ENCODE results near the gene CENPC. TPM values are rescaled to one million over a fixed set of nuclear protein-coding genes. Genes with fewer than 3 reads are reported as not detected.
A peak's percentile ranks its signal among the peaks of the same experiment; 100 is the strongest.
"Not testable (repeated sequence)": the region's sequence is repeated elsewhere in the genome, so short reads cannot be mapped to it uniquely, and the experiment has no call there.

The CENPC gene
- total RNA-seq, 1 experiment from 2014 or later, result 9.7 TPM

DNA sequence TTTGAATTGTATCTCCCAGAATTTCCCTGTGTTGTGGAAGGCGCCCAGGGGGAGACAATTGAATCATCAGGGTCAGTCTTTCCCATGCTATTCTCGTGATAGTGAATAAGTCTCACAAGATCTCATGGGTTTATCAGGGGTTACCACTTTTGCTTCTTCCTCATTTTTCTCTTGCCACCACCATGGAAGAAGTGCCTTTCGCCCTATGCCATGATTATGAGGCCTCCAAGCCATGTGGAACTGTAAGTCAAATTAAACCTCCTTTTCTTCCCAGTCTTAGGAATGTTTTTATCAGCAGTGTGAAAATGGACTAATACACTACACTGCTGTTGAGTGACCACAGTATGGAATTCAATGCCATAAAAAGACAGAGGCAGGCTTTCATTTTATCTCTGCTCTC is 12.2 kb downstream of the CENPC start:
- DNase-seq, result no peak
- no peaks in the 10 kb centered on the region for H3K27me3 ChIP-seq (ENCODE audit: control insufficient read depth, insufficient read depth, low read length)
- H3K4me3 ChIP-seq (ENCODE audit: insufficient read depth, low read depth, low read length), result no peak overlapping the region
- peaks cover 2% of the 10 kb centered on the region; the same call in 1 of the 2 replicates for H3K36me3 ChIP-seq (replicated peaks; ENCODE audit: control insufficient read depth, insufficient read depth, low read length)

DNA sequence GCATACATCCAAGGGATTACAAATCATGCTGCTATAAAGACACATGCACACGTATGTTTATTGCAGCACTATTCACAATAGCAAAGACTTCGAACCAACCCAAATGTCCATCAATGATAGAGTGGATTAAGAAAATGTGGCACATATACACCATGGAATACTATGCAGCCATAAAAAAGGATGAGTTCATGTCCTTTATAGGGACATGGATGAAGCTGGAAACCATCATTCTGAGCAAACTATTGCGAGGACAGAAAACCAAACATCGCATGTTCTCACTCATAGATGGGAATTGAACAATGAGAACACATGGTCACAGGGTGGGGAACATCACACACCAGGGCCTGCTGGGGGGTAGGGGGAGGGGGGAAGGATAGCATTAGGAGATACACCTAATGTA is 12.9 kb downstream of the CENPC start:
- not testable (repeated sequence) for H3K36me3 ChIP-seq (replicated peaks; ENCODE audit: control insufficient read depth, insufficient read depth, low read length); H3K27me3 ChIP-seq (ENCODE audit: control insufficient read depth, insufficient read depth, low read length); DNase-seq; H3K4me3 ChIP-seq (ENCODE audit: insufficient read depth, low read depth, low read length)

DNA sequence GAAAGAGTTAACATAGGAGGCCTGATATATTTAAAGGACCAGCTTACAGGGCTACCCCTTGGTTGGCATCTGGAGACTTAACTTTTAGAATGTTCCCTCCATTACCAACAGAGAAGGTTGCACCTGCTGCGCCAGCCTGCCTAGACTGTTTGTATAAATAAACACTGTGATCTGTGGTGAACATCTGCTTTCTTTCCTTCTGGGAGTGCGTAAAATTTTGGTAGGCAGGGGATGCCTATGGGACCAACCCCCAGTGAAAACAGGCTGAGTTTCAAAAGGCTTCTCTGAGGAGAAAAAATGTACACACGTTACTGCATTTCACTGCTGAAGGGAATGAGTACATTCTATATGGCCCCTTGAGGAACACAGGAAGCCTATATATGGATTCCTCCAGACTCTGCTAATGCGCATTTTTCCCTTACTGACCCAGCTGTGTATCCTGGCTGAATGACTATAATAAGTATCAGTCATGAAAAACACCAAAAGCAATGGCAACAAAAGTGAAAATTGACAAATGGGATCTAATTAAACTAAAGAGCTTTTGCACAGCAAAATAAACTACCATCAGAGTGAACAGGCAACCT is 13.8 kb downstream of the CENPC start:
- H3K27me3 ChIP-seq (ENCODE audit: control insufficient read depth, insufficient read depth, low read length), result no peaks in the 10 kb centered on the region
- H3K36me3 ChIP-seq (replicated peaks; ENCODE audit: control insufficient read depth, insufficient read depth, low read length), result no peaks in the 10 kb centered on the region
- H3K4me3 ChIP-seq (ENCODE audit: insufficient read depth, low read depth, low read length), result no peak overlapping the region
- DNase-seq, result no peak

DNA sequence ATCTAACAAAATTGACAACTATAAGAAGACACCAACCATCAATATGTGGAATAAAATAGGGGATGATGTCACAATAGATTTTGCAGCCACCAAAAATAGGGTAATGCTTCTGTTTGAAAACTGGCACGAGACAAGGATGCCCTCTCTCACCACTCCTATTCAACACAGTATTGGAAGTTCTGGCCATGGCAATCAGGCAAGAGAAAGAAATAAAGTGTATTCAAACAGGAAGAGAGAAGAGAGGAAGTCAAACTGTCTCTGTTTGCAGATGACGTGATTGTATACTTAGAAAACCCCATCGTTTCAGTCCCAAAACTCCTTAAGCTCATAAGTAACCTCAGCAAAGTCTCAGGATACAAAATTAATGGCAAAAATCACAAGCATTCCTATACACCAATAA is 21.2 kb downstream of the CENPC start:
- H3K4me3 ChIP-seq (ENCODE audit: insufficient read depth, low read depth, low read length); DNase-seq; H3K27me3 ChIP-seq (ENCODE audit: control insufficient read depth, insufficient read depth, low read length); H3K36me3 ChIP-seq (replicated peaks; ENCODE audit: control insufficient read depth, insufficient read depth, low read length): not testable (repeated sequence)

DNA sequence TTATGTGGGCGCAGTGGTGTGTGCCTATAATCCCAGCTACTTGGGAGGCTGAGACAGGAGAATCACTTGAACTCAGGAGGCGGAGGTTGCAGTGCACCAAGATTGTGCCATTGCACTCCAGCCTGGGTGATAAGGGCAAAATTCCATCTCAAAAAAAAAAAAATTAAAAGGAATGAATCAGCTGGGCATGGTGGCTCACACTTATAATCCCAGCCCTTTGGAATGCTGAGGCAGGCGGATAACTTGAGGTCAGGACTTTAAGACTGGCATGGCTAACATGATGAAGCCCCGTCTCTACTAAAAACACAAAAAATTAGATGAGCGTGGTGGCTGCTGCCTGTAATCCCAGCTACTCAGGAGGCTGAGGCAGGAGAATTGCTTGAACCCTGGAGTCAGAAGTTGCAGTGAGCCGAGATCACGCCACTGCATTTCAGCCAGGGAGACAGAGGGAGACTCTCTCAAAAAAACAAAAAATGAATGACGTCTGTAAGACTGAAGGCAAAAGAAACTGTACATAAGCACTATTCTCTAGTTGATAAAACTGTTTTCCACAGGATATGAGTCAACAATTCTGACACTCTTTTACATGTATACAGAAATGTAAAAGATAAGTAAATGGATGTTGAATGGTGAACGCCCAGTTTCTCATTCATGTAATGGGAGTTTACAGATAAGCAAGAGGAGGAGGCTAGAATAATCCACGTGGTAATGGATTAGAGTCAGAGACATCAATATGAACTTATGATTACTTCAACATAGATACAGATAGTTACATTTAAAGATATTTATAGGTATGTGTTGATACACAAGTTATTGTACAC is 22.2 kb downstream of the CENPC start:
- no peaks in the 10 kb centered on the region for H3K36me3 ChIP-seq (replicated peaks; ENCODE audit: control insufficient read depth, insufficient read depth, low read length)
- no peaks in the 10 kb centered on the region for H3K27me3 ChIP-seq (ENCODE audit: control insufficient read depth, insufficient read depth, low read length)
- no peak for DNase-seq
- no peak overlapping the region for H3K4me3 ChIP-seq (ENCODE audit: insufficient read depth, low read depth, low read length)

DNA sequence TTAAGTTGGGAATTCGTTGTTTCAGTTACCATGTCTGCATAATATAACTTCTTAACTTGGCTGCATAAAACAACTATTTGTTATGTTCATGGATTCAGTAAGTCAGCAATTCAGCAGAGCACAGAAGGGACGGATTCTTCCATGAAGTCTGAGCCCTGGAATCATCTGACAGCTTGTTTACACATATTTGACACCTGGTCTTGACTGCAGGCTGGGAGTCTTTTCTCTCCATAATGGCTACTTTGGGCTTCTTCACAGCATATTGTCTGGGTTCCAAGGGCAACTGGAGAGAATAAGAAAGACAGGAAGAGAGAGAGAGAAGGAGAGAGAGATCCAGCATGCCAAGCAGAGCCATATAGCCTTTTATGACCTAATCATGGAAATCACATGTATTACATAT is 23.1 kb downstream of the CENPC start:
- DNase-seq, result no peak
- no peaks in the 10 kb centered on the region for H3K27me3 ChIP-seq (ENCODE audit: control insufficient read depth, insufficient read depth, low read length)
- no peaks in the 10 kb centered on the region for H3K36me3 ChIP-seq (replicated peaks; ENCODE audit: control insufficient read depth, insufficient read depth, low read length)
- H3K4me3 ChIP-seq (ENCODE audit: insufficient read depth, low read depth, low read length), result no peak overlapping the region

DNA sequence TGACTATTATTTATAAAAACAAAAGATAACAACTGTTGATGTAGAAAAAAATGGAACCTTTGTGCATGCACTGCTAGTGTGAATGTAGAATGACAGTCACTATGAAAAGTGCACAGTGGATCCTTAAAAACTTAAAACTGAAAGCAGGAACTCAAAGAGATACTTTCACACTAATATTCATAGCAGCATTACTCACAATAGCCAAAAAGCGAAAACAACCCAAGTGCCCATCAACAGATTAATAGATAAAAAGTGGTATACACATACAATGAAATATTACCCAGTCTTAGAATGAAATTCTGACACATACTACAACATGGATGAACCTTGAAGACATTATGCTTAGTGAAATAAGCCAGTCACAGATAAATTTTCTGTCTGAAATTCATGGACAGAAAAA is 23.8 kb downstream of the CENPC start:
- DNase-seq, result no peak
- Histone ChIP-seq H3K36me3 (replicated peaks; ENCODE audit: control insufficient read depth, insufficient read depth, low read length) (no peaks in the 10 kb centered on the region), H3K27me3 (ENCODE audit: control insufficient read depth, insufficient read depth, low read length) (no peaks in the 10 kb centered on the region), H3K4me3 (ENCODE audit: insufficient read depth, low read depth, low read length) (no peak overlapping the region)

DNA sequence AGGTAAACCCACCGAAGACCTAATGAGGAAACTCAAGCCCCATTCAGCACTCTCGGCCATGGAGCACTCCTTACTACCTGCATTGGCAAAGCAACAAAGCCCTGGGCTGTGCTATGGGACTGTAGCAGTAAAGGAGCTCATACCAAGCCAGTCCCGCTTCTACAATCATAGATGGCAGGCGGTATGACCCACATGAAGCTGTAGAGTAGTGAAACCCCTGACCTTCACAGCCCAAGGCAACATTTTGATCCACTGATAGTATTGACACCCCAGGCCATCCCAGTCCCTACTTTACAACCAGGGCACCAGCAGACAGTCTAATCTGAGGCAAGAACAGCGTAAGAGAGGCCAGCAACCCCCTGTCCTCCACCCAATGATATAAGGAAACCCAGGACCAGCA is 25.2 kb downstream of the CENPC start:
- no peak overlapping the region for H3K4me3 ChIP-seq (ENCODE audit: insufficient read depth, low read depth, low read length)
- H3K27me3 ChIP-seq (ENCODE audit: control insufficient read depth, insufficient read depth, low read length), result no peaks in the 10 kb centered on the region
- no peaks in the 10 kb centered on the region for H3K36me3 ChIP-seq (replicated peaks; ENCODE audit: control insufficient read depth, insufficient read depth, low read length)
- no peak for DNase-seq

DNA sequence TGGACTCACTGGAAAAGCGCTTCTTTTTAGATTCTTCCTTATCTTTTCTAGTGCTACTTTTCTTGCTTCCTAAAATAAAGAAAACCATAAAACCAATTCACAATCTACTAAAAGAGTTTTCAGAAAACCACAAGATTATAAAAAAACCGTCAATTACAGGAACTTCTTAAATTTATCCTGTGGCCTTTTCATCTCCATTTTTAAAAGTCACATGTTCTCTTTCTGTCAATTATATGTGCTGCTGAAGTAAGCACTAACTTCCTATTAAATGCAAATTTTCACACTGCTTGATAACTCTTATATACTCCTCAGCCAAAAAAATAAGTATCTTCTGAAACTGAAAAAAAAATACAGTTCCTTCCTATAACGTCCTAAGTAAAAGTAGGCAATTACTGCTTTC is 32.8 kb downstream of the CENPC start:
- Histone ChIP-seq H3K27me3 (ENCODE audit: control insufficient read depth, insufficient read depth, low read length) (no peaks in the 10 kb centered on the region), H3K36me3 (replicated peaks; ENCODE audit: control insufficient read depth, insufficient read depth, low read length) (peaks cover 9% of the 10 kb centered on the region; the same call in 1 of the 2 replicates), H3K4me3 (ENCODE audit: insufficient read depth, low read depth, low read length) (no peak overlapping the region)
- DNase-seq, result no peak

DNA sequence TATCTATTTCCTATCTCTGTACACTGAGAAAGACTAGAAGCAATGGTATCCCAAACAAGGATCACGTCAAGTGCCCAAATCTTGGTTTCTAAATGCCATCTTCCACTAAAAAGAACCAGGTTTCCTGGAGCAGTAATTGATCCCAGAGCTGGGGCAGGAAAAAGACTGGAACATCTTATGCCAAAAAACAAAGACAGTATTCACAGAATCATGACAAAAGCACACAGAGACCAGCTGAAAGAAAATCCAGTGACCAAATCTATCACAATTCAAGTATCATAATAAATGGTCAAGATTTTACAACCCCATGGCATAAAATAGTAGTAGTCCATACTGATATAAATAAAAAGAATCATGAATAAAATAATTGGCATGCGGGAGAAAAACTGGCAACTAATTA is 44.9 kb downstream of the CENPC start:
- no peak for DNase-seq
- H3K4me3 ChIP-seq (ENCODE audit: insufficient read depth, low read depth, low read length), result no peak overlapping the region
- peaks cover 1% of the 10 kb centered on the region; the same call in 1 of the 2 replicates for H3K36me3 ChIP-seq (replicated peaks; ENCODE audit: control insufficient read depth, insufficient read depth, low read length)
- no peaks in the 10 kb centered on the region for H3K27me3 ChIP-seq (ENCODE audit: control insufficient read depth, insufficient read depth, low read length)

DNA sequence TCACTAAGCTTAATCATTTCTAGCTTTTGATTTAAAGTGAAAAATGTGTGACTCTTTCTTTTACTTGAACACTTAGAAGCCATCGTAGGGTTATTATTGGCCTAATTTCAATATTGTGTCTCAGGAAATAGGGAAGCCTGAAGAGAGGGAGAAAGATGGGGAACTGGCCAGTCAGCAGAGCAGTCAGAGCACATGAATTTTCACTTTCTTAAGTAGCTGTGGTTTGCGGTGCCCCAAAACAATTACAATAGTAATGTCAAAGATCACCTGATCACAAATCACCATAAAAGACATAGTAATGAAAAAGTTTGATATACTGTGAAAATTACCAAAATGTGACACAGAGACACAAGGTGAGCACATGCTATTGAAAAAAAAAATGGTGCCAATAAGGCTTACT is 45.5 kb downstream of the CENPC start:
- Histone ChIP-seq H3K27me3 (ENCODE audit: control insufficient read depth, insufficient read depth, low read length) (no peaks in the 10 kb centered on the region), H3K36me3 (replicated peaks; ENCODE audit: control insufficient read depth, insufficient read depth, low read length) (peaks cover 1% of the 10 kb centered on the region; the same call in 1 of the 2 replicates), H3K4me3 (ENCODE audit: insufficient read depth, low read depth, low read length) (no peak overlapping the region)
- no peak for DNase-seq

DNA sequence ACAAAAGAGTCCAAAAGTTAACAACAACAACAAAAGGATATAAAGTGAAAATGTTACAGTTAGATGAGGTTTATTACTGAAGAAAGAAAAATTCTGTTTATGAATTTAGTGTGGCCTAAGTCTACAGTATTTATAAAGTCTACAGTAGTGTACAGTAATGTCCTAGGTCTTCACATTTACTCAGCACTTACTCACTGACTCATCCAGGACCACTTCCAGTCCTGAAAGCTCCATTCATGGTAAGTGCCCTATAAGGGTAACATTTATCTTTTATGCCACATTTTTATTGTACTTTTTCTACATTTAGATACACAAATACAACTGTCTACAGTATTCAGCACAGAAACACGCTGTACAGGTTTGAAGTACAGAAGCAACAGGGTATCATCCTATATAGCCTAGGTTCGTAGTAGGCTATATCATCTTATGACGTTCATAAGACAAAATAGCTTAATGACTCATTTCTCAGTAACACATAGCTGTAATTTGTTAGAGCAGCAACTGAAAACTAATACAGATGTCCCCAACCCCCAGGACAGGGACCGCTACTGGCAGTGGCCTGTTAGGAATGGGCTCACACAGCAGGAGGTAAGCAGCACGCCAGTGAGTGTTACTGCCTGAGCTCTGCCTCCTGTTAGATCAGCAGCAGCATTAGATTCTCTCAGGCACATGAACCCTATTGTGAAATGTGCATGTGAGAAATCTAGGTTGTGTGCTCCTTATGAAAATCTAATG is 61.3 kb downstream of the CENPC start:
- H3K4me3 ChIP-seq (ENCODE audit: insufficient read depth, low read depth, low read length), result no peak overlapping the region
- peak; percentile 3 for DNase-seq
- H3K27me3 ChIP-seq (ENCODE audit: control insufficient read depth, insufficient read depth, low read length), result no peaks in the 10 kb centered on the region
- H3K36me3 ChIP-seq (replicated peaks; ENCODE audit: control insufficient read depth, insufficient read depth, low read length), result no peaks in the 10 kb centered on the region

DNA sequence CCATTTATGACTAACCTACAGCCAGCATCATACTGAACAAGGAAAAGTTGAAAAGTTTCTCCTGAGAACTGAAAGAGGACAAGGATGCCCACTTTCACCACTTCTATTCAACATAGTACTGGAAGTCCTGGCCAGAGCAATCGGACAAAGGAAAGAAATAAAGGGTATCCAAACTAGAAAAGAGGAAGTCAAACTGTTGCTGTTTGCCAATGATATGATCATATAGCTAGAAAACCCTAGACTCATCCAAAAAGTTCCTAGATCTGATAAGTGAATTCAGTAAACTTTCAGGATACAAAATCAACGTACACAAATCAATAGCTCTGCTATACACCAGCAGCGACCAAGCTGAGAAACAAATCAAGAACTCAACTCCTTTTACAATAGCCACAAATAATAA is 64.5 kb downstream of the CENPC start:
- H3K27me3 ChIP-seq (ENCODE audit: control insufficient read depth, insufficient read depth, low read length), result no peaks in the 10 kb centered on the region
- no peaks in the 10 kb centered on the region; the same call in 1 of the 2 replicates for H3K36me3 ChIP-seq (replicated peaks; ENCODE audit: control insufficient read depth, insufficient read depth, low read length)
- no peak overlapping the region for H3K4me3 ChIP-seq (ENCODE audit: insufficient read depth, low read depth, low read length)
- DNase-seq, result no peak

DNA sequence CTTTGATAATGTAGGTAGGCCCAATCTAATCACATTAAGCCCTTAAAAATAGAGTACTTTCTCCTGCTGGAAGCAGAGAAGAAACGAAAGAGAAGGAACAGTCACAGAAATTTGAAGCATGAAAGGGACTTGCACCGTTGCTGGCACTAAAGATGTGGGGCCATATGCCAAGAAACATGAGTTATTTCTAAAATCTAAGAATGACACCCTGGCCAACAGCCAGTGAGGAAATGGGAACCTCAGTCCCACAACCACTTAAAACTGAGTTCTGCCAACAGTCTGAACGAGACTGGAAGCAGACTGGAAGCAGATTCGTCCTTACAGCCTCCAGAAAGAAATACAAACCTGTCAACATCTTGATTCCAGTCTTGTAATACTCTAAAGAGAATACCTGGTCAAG is 70.1 kb downstream of the CENPC start:
- H3K4me3 ChIP-seq (ENCODE audit: insufficient read depth, low read depth, low read length), result no peak overlapping the region
- DNase-seq, result no peak
- no peaks in the 10 kb centered on the region for H3K27me3 ChIP-seq (ENCODE audit: control insufficient read depth, insufficient read depth, low read length)
- no peaks in the 10 kb centered on the region; the same call in 1 of the 2 replicates for H3K36me3 ChIP-seq (replicated peaks; ENCODE audit: control insufficient read depth, insufficient read depth, low read length)

DNA sequence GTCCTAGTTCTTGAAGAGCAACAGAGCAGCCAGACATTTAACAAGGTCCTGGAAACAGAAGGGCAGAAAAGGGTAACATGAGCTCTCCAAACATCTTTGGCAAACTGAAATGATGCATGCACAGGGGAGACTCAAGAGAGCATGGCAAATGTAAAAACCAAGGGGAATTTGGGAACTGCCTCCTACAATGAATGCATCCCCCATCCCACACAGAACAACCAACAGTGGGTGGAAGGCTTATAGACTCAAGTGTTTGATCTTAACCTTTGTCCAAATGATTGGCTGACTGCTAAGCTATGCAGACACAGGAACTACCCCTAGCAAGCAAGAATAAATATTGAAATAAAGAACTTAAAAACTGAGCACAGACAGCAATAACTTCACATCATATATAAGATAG is 74.4 kb downstream of the CENPC start:
- no peaks in the 10 kb centered on the region; the same call in 1 of the 2 replicates for H3K36me3 ChIP-seq (replicated peaks; ENCODE audit: control insufficient read depth, insufficient read depth, low read length)
- H3K4me3 ChIP-seq (ENCODE audit: insufficient read depth, low read depth, low read length), result no peak overlapping the region
- no peak for DNase-seq
- H3K27me3 ChIP-seq (ENCODE audit: control insufficient read depth, insufficient read depth, low read length), result no peaks in the 10 kb centered on the region

All from H7 (cell line).